Right lobe of liver (tissue), 6 donors: ENCODE measurements around the gene SDK1. TPM values are rescaled to one million over a fixed set of nuclear protein-coding genes. Genes with fewer than 3 reads are reported as not detected.

Source experiments
- ATAC-seq, 4 donors: fragments of 200-7000 bp; cut with Tn5 transposase; one replicate each; pipeline ENCODE4 v1.9.1; 2020; ENCODE audit warnings: mild to moderate bottlenecking in 4 of 4, moderate library complexity in 4 of 4
- DNase-seq, 3 donors: peaks; one replicate each; pipeline ENCODE4 v3.0.0-alpha.2; 2020
- H3K27ac ChIP-seq, 3 donors: fragments of 200-600 bp; one replicate each; pipeline ENCODE4 v1.8.0; 2022
- H3K27me3 ChIP-seq, 2 donors: fragments of 200-600 bp; one replicate each; pipeline ENCODE4 v1.8.0; 2022
- H3K36me3 ChIP-seq, 4 donors: fragments of 200-600 bp; sonication (generic) in 1 of 4; one replicate each; pipeline versions ENCODE4 v1.5.1 to v1.8.0; 2017 to 2022; ENCODE audit warnings: control low read depth in 1 of 4
- H3K4me1 ChIP-seq, 4 donors: fragments of 200-600 bp; sonication (generic) in 1 of 4; one replicate each; pipeline versions ENCODE4 v1.5.1 to v1.8.0; 2017 to 2022; ENCODE audit warnings: control low read depth in 1 of 4
- H3K4me3 ChIP-seq, 3 donors: fragments of 200-600 bp; one replicate each; pipeline ENCODE4 v1.8.0; 2022
- H3K9me3 ChIP-seq, 4 donors: fragments of 200-600 bp; sonication (generic) in 1 of 4; one replicate each; pipeline versions ENCODE4 v1.5.1 to v1.8.0; 2017 to 2022; ENCODE audit warnings: control low read depth in 1 of 4
- CTCF ChIP-seq, 4 donors: fragments of 200-600 bp in 3 of 4; fragments of 450-650 bp in 1 of 4; IDR thresholded peaks; one replicate each; pipeline versions ENCODE4 v1.5.1 to v1.8.0; 2016 to 2022; ENCODE audit warnings: antibody characterized with exemption in 4 of 4, mild to moderate bottlenecking in 2 of 4
- POLR2A ChIP-seq: fragments of 450-650 bp; IDR thresholded peaks from one replicate; pipeline ENCODE4 v1.6.1; 2017; ENCODE audit warnings: antibody characterized with exemption, mild to moderate bottlenecking
- WGBS: methylation state at CpG from one replicate; pipeline ENCODE4 v1.1.6; 2018; ENCODE audit warnings: low coverage, low lambda C conversion rate; ENCODE audit not compliant: insufficient coverage; ENCODE audit errors: missing lambda C conversion rate; 5-methylcytosine and 5-hydroxymethylcytosine counted together
- intact Hi-C, 2 donors: fragments of 100-400 bp; cut with DNase I; formaldehyde crosslinking; loops; one replicate each; pipeline versions ENCODE4 v1.11.2 to v1.14.1; 2022
- total RNA-seq, 6 experiments: library from RNA; depleted of rRNA in 2 of 6; stranded (reverse); fragments of >200 nt in 2 of 6; fragmentation: NEBNext Ultra II Directional in 3 of 6; extraction: Animal tissue kit (Norgen Biotek cat#: 25700) in 3 of 6; gene quantifications; one replicate each; pipeline versions ENCODE4 v1.1.0 to v1.2.4, GENCODE V29; 2016 to 2023
- donor health status: DM: no; HTN: yes; CAD: no.
- donor health status: DM: no; HTN: no; CAD: no.
- donor health status: DM: no; HTN: no; CAD: no.
- donor health status: DM: no; HTN: yes; CAD: no.
- donor health status: DM: no; HTN: yes; CAD: no.

Gene SDK1
- total RNA-seq, 6 experiments from 2014 or later = 0.07 to 1.4 (median 0.65) TPM

GRCh38 chr7:4030346-4030950, 729.4 kb downstream of the SDK1 start:
- no peak for TF ChIP-seq CTCF (IDR thresholded peaks at IDR 0.05)
- Histone ChIP-seq H3K36me3 (no peaks in the 10 kb centered on the region), H3K4me1 (no peaks in the 10 kb centered on the region), H3K9me3 (no peaks in the 10 kb centered on the region), H3K27me3 (no peaks in the 10 kb centered on the region), H3K4me3 (no peak overlapping the region), H3K27ac (no peak overlapping the region)
- no peak for ATAC-seq
- DNase-seq = no peak
- intact Hi-C loops = no loop called here
- WGBS = 64% methylated on average over 5 of the region's 14 CpGs

- no peak for TF ChIP-seq POLR2A
- no peak for TF ChIP-seq CTCF (IDR thresholded peaks at IDR 0.05)
- Histone ChIP-seq H3K4me3 (no peak overlapping the region), H3K4me1 (no peaks in the 10 kb centered on the region), H3K27ac (no peak overlapping the region), H3K27me3 (no peaks in the 10 kb centered on the region), H3K9me3 (no peaks in the 10 kb centered on the region), H3K36me3 (no peaks in the 10 kb centered on the region)
- no peak for ATAC-seq
- DNase-seq = no peak
- 56% methylated on average over 12 of the region's 12 CpGs for WGBS
- intact Hi-C loops = no loop called here
Measured at GRCh38 chr7:4033996-4034395, 732.9 kb downstream of the SDK1 start.

- H3K9me3 ChIP-seq = no peaks in the 10 kb centered on the region
- TF ChIP-seq CTCF (IDR thresholded peaks at IDR 0.05) (no peak), POLR2A (no peak)
- H3K4me1 ChIP-seq = no peaks in the 10 kb centered on the region
- no peaks in the 10 kb centered on the region for H3K36me3 ChIP-seq
- no peak overlapping the region for H3K4me3 ChIP-seq
- DNase-seq = no peak
- ATAC-seq = no peak
- no peak overlapping the region for H3K27ac ChIP-seq
- H3K27me3 ChIP-seq = no peaks in the 10 kb centered on the region
- intact Hi-C loops = no loop called here
- 14% methylated on average over 2 of the region's 4 CpGs for WGBS
Measured at GRCh38 chr7:4037308-4037707, 736.3 kb downstream of the SDK1 start.

GRCh38 chr7:4037877-4038276, 736.8 kb downstream of the SDK1 start:
- ATAC-seq (no peak), DNase-seq (no peak)
- WGBS = 88% methylated on average over 1 of the region's 4 CpGs
- H3K4me3 ChIP-seq = no peak overlapping the region
- no peaks in the 10 kb centered on the region for H3K36me3 ChIP-seq
- H3K9me3 ChIP-seq = no peaks in the 10 kb centered on the region
- H3K4me1 ChIP-seq = no peaks in the 10 kb centered on the region
- H3K27me3 ChIP-seq = no peaks in the 10 kb centered on the region
- TF ChIP-seq POLR2A (no peak), CTCF (IDR thresholded peaks at IDR 0.05) (no peak)
- H3K27ac ChIP-seq = no peak overlapping the region
- intact Hi-C loops = no loop called here
